Transverse colon (tissue), 4 donors: Measurements from ENCODE around the gene IP6K2. TPM values are rescaled to one million over a fixed set of nuclear protein-coding genes. Genes with fewer than 3 reads are reported as not detected.

Experiments
- DNase-seq: peaks from one replicate; pipeline ENCODE4 v3.0.0-alpha.2; 2019
- H3K27ac ChIP-seq, 4 donors: fragments of 200-600 bp; sonication (generic); 2 replicates each; pipeline ENCODE4 v1.5.1; 2016 to 2018; ENCODE audit warnings: inconsistent platforms in 4 of 4
- H3K27me3 ChIP-seq: fragments of 200-600 bp; sonication (generic); 2 replicates; pipeline ENCODE4 v1.5.1; 2017; ENCODE audit warnings: inconsistent platforms
- H3K36me3 ChIP-seq, 4 donors: fragments of 200-600 bp; sonication (generic); 2 replicates each; pipeline ENCODE4 v1.5.1; 2017 to 2019; ENCODE audit warnings: inconsistent platforms in 4 of 4
- H3K4me1 ChIP-seq, 4 donors: fragments of 200-600 bp; sonication (generic); 2 replicates each; pipeline ENCODE4 v1.5.1; 2017 to 2020; ENCODE audit warnings: inconsistent platforms in 4 of 4
- H3K4me3 ChIP-seq, 4 donors: fragments of 200-600 bp; sonication (generic); 1 replicate in 1 of 4; 2 replicates in 3 of 4; pipeline versions ENCODE4 v1.5.1 to v1.6.1; 2017 to 2019; ENCODE audit warnings: inconsistent platforms in 4 of 4
- H3K9me3 ChIP-seq, 2 donors: fragments of 200-600 bp; sonication (generic); 2 replicates each; pipeline ENCODE4 v1.5.1; 2017 to 2019; ENCODE audit warnings: inconsistent platforms in 2 of 2
- CTCF ChIP-seq, 5 experiments: fragments of 200-600 bp in 3 of 5; fragments of 450-650 bp in 2 of 5; sonication (generic) in 3 of 5; IDR thresholded peaks; 1 replicate in 2 of 5; 2 replicates in 3 of 5; pipeline ENCODE4 v1.5.1; 2016 to 2017; ENCODE audit warnings: antibody characterized with exemption in 5 of 5, inconsistent platforms in 3 of 5, mild to moderate bottlenecking in 2 of 5, moderate library complexity in 1 of 5
- EP300 ChIP-seq: sonication (generic); formaldehyde crosslinking; IDR thresholded peaks from one replicate; pipeline ENCODE4 v1.6.1; 2017; ENCODE audit warnings: antibody characterized with exemption, low read depth
- POLR2A ChIP-seq: fragments of 450-650 bp; IDR thresholded peaks from one replicate; pipeline ENCODE4 v1.6.1; 2016; ENCODE audit warnings: antibody characterized with exemption, mild to moderate bottlenecking, moderate library complexity
- POLR2AphosphoS5 ChIP-seq, 3 donors: sonication (generic); formaldehyde crosslinking; IDR thresholded peaks; one replicate each; pipeline ENCODE4 v1.6.1; 2016; ENCODE audit warnings: antibody characterized with exemption in 3 of 3
- WGBS, 2 donors: methylation state at CpG; one replicate each; pipeline ENCODE4 v1.1.5; 2018; ENCODE audit warnings: low coverage in 1 of 2; 5-methylcytosine and 5-hydroxymethylcytosine counted together
- in situ Hi-C, 4 donors: fragments of 200-750 bp; cut with MboI; loops; one replicate each; pipeline versions ENCODE4 v1.15.0 to v1.15.1; 2017; ENCODE audit warnings: low sequenced_read_pairs in 3 of 4, low pct_ligation_motif_present in 1 of 4, low pct_unique_long_range_greater_than_20kb in 1 of 4
- intact Hi-C: fragments of 100-400 bp; cut with DNase I; formaldehyde crosslinking; loops from one replicate; pipeline ENCODE4 v1.15.1; 2023; ENCODE audit warnings: low total_unique reads
- total RNA-seq, 4 donors: library from RNA; depleted of rRNA; stranded (reverse); fragments of >200 nt; gene quantifications; one replicate each; pipeline ENCODE4 v1.1.0, GENCODE V29; 2016

IP6K2 gene
- total RNA-seq, 4 donors from 2014 or later = 169 to 255 (median 225) TPM

GRCh38 chr3:48688032-48688736, 28.8 kb downstream of the IP6K2 start:
- in situ Hi-C loops = no loop called here
- H3K4me3 ChIP-seq = no peak overlapping the region
- no peaks in the 10 kb centered on the region for H3K27me3 ChIP-seq
- H3K36me3 ChIP-seq = peaks cover 0 to 53% (median 25%) of the 10 kb centered on the region in 4 donors
- H3K9me3 ChIP-seq = no peaks in the 10 kb centered on the region
- no peak for DNase-seq
- intact Hi-C loops = no loop called here
- H3K27ac ChIP-seq = no peak overlapping the region
- WGBS, 2 donors = 88% methylated on average over 18 of the region's 18 CpGs; no CpG with 5 or more reads in 1 of the 2 donors
- TF ChIP-seq POLR2A (no peak), EP300 (no peak), POLR2AphosphoS5 (IDR thresholded peaks at IDR 0.05) (no peak), CTCF (IDR thresholded peaks at IDR 0.05) (no peak)
- peaks cover 22 to 30% (median 28%) of the 10 kb centered on the region in 4 donors for H3K4me1 ChIP-seq

GRCh38 chr3:48687220-48687678, 29.8 kb downstream of the IP6K2 start:
- 46% methylated on average over 3 of the region's 3 CpGs; no CpG with 5 or more reads in 1 of the 2 donors for WGBS, 2 donors
- DNase-seq = no peak
- in situ Hi-C loops = no loop called here
- intact Hi-C loops = no loop called here
- Histone ChIP-seq H3K9me3 (no peaks in the 10 kb centered on the region), H3K4me3 (no peak overlapping the region), H3K27ac (peak overlapping the region in 3 of 4 donors; percentile 6 to 91 (median 20)), H3K27me3 (no peaks in the 10 kb centered on the region), H3K4me1 (peaks cover 23 to 31% (median 28%) of the 10 kb centered on the region in 4 donors), H3K36me3 (peaks cover 0 to 44% (median 20%) of the 10 kb centered on the region in 4 donors)
- no peak for TF ChIP-seq POLR2AphosphoS5 (IDR thresholded peaks at IDR 0.05)
- TF ChIP-seq CTCF (IDR thresholded peaks at IDR 0.05) = no peak
- TF ChIP-seq POLR2A = no peak
- no peak for TF ChIP-seq EP300

- H3K27me3 ChIP-seq = no peaks in the 10 kb centered on the region
- H3K27ac ChIP-seq = peak overlapping the region; percentile 85 to 91 (median 87)
- intact Hi-C loops = no loop called here
- in situ Hi-C loops = no loop called here
- H3K4me3 ChIP-seq = peak overlapping the region in 1 of 4 donors; percentile 68
- peaks cover 0 to 43% (median 17%) of the 10 kb centered on the region in 4 donors for H3K36me3 ChIP-seq
- H3K4me1 ChIP-seq = peaks cover 23 to 31% (median 28%) of the 10 kb centered on the region in 4 donors
- H3K9me3 ChIP-seq = no peaks in the 10 kb centered on the region
- 55 to 60% methylated on average over 5 to 10 of the region's 10 CpGs for WGBS, 2 donors
- DNase-seq = no peak
- TF ChIP-seq EP300 = no peak
Measured at GRCh38 chr3:48686538-48687219, 30.3 kb downstream of the IP6K2 start.

GRCh38 chr3:48685603-48686511, 31.2 kb downstream of the IP6K2 start, which contains the start of gene NCKIPSD:
Gene NCKIPSD, minus strand, starts transcription at chr3:48685915. Its CDS starts 108 bp downstream, at chr3:48685807.
- in situ Hi-C loops (no loop called here), intact Hi-C loops (no loop called here)
- 1 to 20% methylated on average over 1 to 76 of the region's 97 CpGs for WGBS, 2 donors
- DNase-seq = peak; percentile 92
- TF ChIP-seq CTCF (IDR thresholded peaks at IDR 0.05) = peak; percentile 65 to 90 (median 76)
- TF ChIP-seq POLR2A = peak; percentile 68
- no peak for TF ChIP-seq EP300
- peak; percentile 51 to 91 (median 87) for TF ChIP-seq POLR2AphosphoS5 (IDR thresholded peaks at IDR 0.05)
- Histone ChIP-seq H3K4me1 (peaks cover 23 to 31% (median 28%) of the 10 kb centered on the region in 4 donors), H3K27ac (peak within 1 kb of the TSS; percentile 85 to 91 (median 87)), H3K9me3 (no peaks in the 10 kb centered on the region), H3K36me3 (peaks cover 0 to 43% (median 16%) of the 10 kb centered on the region in 4 donors), H3K27me3 (no peaks in the 10 kb centered on the region), H3K4me3 (peak within 1 kb of the TSS; percentile 50 to 75 (median 66))
